Cardiac muscle cell (in vitro differentiated cells and primary cell): Measurements from ENCODE around the gene POLD2. TPM values are rescaled to one million over a fixed set of nuclear protein-coding genes. Genes with fewer than 3 reads are reported as not detected.

Experiments used
- DNase-seq, 2 donors: peaks; one replicate each; pipeline versions ENCODE4 v3.0.0 to v3.0.0-alpha.2; 2010 to 2017; ENCODE audit warnings: low read depth in 1 of 2, low spot score in 1 of 2
- H3K27ac ChIP-seq: fragments of 200-600 bp; sonication (generic); 2 replicates; pipeline ENCODE4 v1.5.1; 2016
- H3K27me3 ChIP-seq: fragments of 200-600 bp; sonication (generic); 2 replicates; pipeline ENCODE4 v1.6.0; 2016; ENCODE audit warnings: control low read depth
- H3K36me3 ChIP-seq: fragments of 200-600 bp; sonication (generic); 2 replicates; pipeline ENCODE4 v1.5.1; 2016; ENCODE audit warnings: control low read depth
- H3K4me1 ChIP-seq: fragments of 200-600 bp; sonication (generic); 2 replicates; pipeline ENCODE4 v1.8.1; 2017; ENCODE audit warnings: low read depth, mild to moderate bottlenecking, mixed run types
- H3K4me3 ChIP-seq: fragments of 200-600 bp; sonication (generic); 2 replicates; pipeline ENCODE4 v1.5.1; 2016; ENCODE audit warnings: mild to moderate bottlenecking
- H3K9me3 ChIP-seq: fragments of 200-600 bp; sonication (generic); 2 replicates; pipeline ENCODE4 v1.5.1; 2017; ENCODE audit warnings: low read depth, mild to moderate bottlenecking, control low read depth
- CTCF ChIP-seq: IDR thresholded peaks from 2 replicates; pipeline ENCODE4 v1.5.1; 2012; ENCODE audit warnings: low read depth, mild to moderate bottlenecking, low read length
- polyA plus RNA-seq: library from polyadenylated mRNA; unstranded; fragments of >200 nt; fragmentation: Nextera tagmentation; extraction: Ambion mirVana; gene quantifications from 2 replicates; pipeline ENCODE4 v1.2.1, GENCODE V29; 2016
- total RNA-seq: library from RNA; depleted of rRNA; stranded (reverse); fragments of >200 nt; gene quantifications from 2 replicates; pipeline ENCODE4 v1.2.3, GENCODE V29; 2016

Gene POLD2
- total and polyA plus RNA-seq, 2 experiments from 2014 or later = 133 to 194 TPM

GRCh38 chr7:44163591-44163990, 40.2 kb upstream of the POLD2 start:
- TF ChIP-seq CTCF = no peak
- H3K27me3 ChIP-seq = no peaks in the 10 kb centered on the region
- no peak overlapping the region for H3K27ac ChIP-seq
- no peaks in the 10 kb centered on the region for H3K9me3 ChIP-seq
- no peaks in the 10 kb centered on the region for H3K36me3 ChIP-seq
- peak in 1 of 2 donors; percentile 83 for DNase-seq
- H3K4me1 ChIP-seq = no peaks in the 10 kb centered on the region
- no peak overlapping the region for H3K4me3 ChIP-seq

- Histone ChIP-seq H3K27me3 (no peaks in the 10 kb centered on the region), H3K4me1 (no peaks in the 10 kb centered on the region), H3K9me3 (no peaks in the 10 kb centered on the region), H3K36me3 (no peaks in the 10 kb centered on the region), H3K4me3 (no peak overlapping the region), H3K27ac (no peak overlapping the region)
- DNase-seq = no peak
- TF ChIP-seq CTCF = no peak
Measured at GRCh38 chr7:44162785-44163395, 39.5 kb upstream of the POLD2 start.

DNA sequence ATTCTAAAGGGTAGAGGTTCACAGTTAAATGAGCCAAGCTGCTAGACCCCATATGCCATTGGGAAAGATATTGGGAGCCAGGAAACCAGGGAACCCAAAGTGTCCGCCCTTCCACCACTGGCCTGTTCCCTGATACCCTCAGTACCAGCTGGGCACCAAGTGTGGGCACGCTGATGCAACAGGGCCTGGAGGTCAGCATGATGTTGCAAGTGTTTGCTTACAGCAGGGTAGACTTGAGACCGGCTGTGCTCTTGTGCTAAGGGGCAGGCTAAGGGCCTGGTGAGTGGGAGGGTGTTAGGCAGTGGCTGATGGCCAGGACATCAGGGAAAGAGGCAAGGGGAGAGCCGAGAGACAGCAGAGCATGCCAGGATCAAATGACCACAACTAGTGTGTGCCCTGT, 38.8 kb upstream of the POLD2 start:
- no peaks in the 10 kb centered on the region for H3K27me3 ChIP-seq
- no peak overlapping the region for H3K27ac ChIP-seq
- no peaks in the 10 kb centered on the region for H3K9me3 ChIP-seq
- H3K4me1 ChIP-seq = no peaks in the 10 kb centered on the region
- no peaks in the 10 kb centered on the region for H3K36me3 ChIP-seq
- DNase-seq = peak in 1 of 2 donors; percentile 25
- TF ChIP-seq CTCF = no peak
- no peak overlapping the region for H3K4me3 ChIP-seq

- no peak for TF ChIP-seq CTCF
- no peaks in the 10 kb centered on the region for H3K4me1 ChIP-seq
Measured at GRCh38 chr7:44161371-44161770, 38.0 kb upstream of the POLD2 start.

DNA sequence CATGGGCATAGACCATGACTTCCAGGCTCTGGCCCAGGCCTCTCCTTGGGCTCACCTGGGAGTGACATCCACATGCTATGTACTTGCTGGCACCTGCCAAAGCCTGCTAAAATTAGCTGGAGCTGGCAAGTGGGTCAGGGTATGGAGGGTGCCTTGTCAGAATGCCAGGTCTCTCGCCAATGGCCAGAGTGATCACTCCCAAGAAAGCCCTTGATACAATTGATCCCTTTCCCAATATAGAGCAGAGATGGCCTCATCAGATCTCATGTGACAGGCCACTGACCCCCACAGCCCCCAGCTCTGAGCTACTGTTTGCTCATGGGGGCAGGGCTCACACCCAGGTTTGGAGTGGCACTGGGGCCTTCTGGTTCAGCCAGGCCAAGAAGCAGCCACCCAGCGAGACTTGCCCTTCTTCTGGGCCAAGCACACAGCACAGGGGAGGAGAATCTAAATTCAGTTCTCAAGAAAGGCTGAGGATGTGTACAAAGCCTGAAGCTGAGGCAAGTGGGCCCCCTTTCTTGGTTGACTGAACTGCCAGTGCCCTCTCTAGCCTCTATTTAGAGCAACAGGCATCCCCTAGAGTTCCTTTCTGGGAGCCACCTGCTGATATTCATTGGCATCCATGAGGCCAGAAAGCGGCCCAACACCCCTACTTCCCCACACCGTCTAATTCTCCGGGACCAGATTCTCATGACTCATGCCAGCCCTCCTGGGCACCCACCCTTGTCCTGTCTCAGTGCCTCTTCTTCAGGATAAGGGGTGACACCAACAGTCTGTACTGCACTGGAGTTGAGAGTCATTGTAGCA, 36.7 kb upstream of the POLD2 start:
- no peaks in the 10 kb centered on the region for H3K4me1 ChIP-seq
- H3K36me3 ChIP-seq = no peaks in the 10 kb centered on the region
- no peaks in the 10 kb centered on the region for H3K9me3 ChIP-seq
- DNase-seq = no peak
- no peak overlapping the region for H3K4me3 ChIP-seq
- H3K27ac ChIP-seq = no peak overlapping the region
- no peak for TF ChIP-seq CTCF
- H3K27me3 ChIP-seq = no peaks in the 10 kb centered on the region

More at GRCh38 chr7:44161371-44161770, 38.0 kb upstream of the POLD2 start:
- H3K27me3 ChIP-seq = no peaks in the 10 kb centered on the region
- DNase-seq = no peak
- H3K27ac ChIP-seq = no peak overlapping the region
- H3K4me3 ChIP-seq = no peak overlapping the region
- no peaks in the 10 kb centered on the region for H3K9me3 ChIP-seq
- no peaks in the 10 kb centered on the region for H3K36me3 ChIP-seq
